Neuron (in vitro differentiated cells): ENCODE measurements around the gene ZYG11B.
"Not testable (repeated sequence)": the region's sequence is repeated elsewhere in the genome, so short reads cannot be mapped to it uniquely, and the experiment has no call there.

Source experiments
- H2AFZ ChIP-seq: one replicate; pipeline ENCODE4 v1.6.1; 2013; ENCODE audit warnings: low read depth, mild to moderate bottlenecking, inconsistent platforms, low read length, moderate library complexity
- H3K27me3 ChIP-seq: one replicate; pipeline ENCODE4 v1.6.1; 2013; ENCODE audit warnings: low read length; ENCODE audit not compliant: insufficient read depth
- H3K36me3 ChIP-seq: one replicate; pipeline ENCODE4 v1.6.1; 2013; ENCODE audit warnings: low read length; ENCODE audit not compliant: insufficient read depth
- H3K4me1 ChIP-seq: one replicate; pipeline ENCODE4 v1.6.1; 2013; ENCODE audit warnings: low read length; ENCODE audit not compliant: insufficient read depth
- H3K4me3 ChIP-seq: 2 replicates; pipeline ENCODE4 v1.5.1; 2013; ENCODE audit warnings: mild to moderate bottlenecking, low read length, moderate library complexity
- H3K9me3 ChIP-seq: one replicate; pipeline ENCODE4 v1.6.1; 2013; ENCODE audit warnings: low read length

Gene ZYG11B

GRCh38 chr1:52725903-52726264, 369 bp upstream of the ZYG11B start:
- H3K27me3 ChIP-seq: no peaks in the 10 kb centered on the region
- no peaks in the 10 kb centered on the region for H3K36me3 ChIP-seq
- peak overlapping the region; percentile 96 for H3K4me3 ChIP-seq
- peaks cover 20% of the 10 kb centered on the region for H3K4me1 ChIP-seq
- H3K9me3 ChIP-seq: no peaks in the 10 kb centered on the region
- H2AFZ ChIP-seq: peak overlapping the region; percentile 87

GRCh38 chr1:52727114-52727586, 897 bp downstream of the ZYG11B start:
- Histone ChIP-seq H3K4me3 (peak overlapping the region; percentile 96), H3K36me3 (peaks cover 4% of the 10 kb centered on the region), H3K9me3 (no peaks in the 10 kb centered on the region), H2AFZ (peak overlapping the region; percentile 20), H3K27me3 (no peaks in the 10 kb centered on the region), H3K4me1 (peaks cover 20% of the 10 kb centered on the region)

- peaks cover 4% of the 10 kb centered on the region for H3K36me3 ChIP-seq
- peak overlapping the region; percentile 96 for H3K4me3 ChIP-seq
- H3K27me3 ChIP-seq: no peaks in the 10 kb centered on the region
- H2AFZ ChIP-seq: no peak overlapping the region
- peaks cover 20% of the 10 kb centered on the region for H3K4me1 ChIP-seq
- no peaks in the 10 kb centered on the region for H3K9me3 ChIP-seq
Observed at GRCh38 chr1:52727956-52728656, 1.9 kb downstream of the ZYG11B start.

DNA sequence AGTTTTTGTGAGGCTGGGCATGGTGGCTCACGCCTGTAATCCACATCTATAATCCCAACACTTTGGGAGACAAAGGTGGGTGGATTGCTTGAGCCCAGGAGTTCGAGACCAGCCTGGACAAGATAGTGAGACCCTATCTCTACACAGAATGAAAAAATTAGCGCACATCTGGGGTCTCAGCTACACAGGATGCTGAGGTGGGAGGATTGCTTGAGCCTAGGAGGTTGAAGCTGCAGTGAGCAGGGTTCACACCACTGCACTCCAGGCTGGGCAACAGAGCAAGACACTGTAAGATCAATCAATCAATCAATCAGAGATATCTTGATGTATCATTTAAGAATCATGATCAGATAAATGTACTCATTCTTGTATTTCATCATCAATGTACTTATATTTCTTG, 7.1 kb downstream of the ZYG11B start:
- Histone ChIP-seq H2AFZ (no peak overlapping the region), H3K4me3 (no peak overlapping the region), H3K27me3 (no peaks in the 10 kb centered on the region), H3K9me3 (no peaks in the 10 kb centered on the region), H3K36me3 (peaks cover 4% of the 10 kb centered on the region), H3K4me1 (peaks cover 3% of the 10 kb centered on the region)

DNA sequence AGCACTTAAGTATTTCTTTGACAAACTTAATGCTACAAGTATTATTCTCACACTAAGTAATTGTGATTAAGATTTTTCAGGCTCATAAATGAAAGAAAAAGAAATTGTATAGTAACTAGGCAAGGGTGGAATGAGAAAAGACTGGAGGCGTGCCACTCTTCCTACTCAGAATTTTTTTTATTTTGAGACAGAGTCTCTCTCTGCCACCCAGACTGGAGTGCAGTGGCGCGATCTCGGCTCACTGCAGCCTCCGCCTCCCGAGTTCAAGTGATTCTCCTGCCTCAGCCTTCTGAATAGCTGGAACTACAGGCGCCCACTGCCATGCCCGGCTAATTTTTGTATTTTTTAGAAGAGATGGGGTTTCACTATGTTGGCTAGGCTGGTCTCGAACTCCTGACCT, 9.1 kb downstream of the ZYG11B start:
- H3K27me3 ChIP-seq, H3K4me3 ChIP-seq, H2AFZ ChIP-seq, H3K4me1 ChIP-seq, H3K9me3 ChIP-seq, H3K36me3 ChIP-seq: not testable (repeated sequence)

GRCh38 chr1:52738148-52738547, 11.9 kb downstream of the ZYG11B start:
- Histone ChIP-seq H3K27me3 (no peaks in the 10 kb centered on the region), H3K4me3 (no peak overlapping the region), H3K4me1 (no peaks in the 10 kb centered on the region), H2AFZ (no peak overlapping the region), H3K36me3 (no peaks in the 10 kb centered on the region), H3K9me3 (peaks cover 6% of the 10 kb centered on the region)

DNA sequence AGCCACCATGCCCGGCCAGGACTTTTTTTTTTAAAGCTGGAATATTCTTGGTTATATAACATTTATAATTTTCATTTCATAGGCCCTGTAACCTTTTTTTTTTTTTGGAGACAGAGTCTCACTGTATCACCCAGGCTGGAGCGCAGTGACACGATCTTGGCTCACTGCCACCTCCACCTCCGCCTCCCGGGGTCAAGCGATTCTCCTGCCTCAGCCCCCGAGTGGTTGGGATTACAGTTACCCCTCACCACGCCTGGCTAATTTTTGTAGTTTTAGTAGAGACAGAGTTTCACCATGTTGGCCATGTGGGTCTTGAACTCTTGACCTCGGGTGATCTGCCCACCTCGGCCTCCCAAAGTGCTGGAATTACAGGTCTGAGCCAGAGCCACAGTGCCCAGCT, 12.6 kb downstream of the ZYG11B start:
- no peak overlapping the region for H2AFZ ChIP-seq
- no peaks in the 10 kb centered on the region for H3K27me3 ChIP-seq
- peaks cover 6% of the 10 kb centered on the region for H3K9me3 ChIP-seq
- H3K36me3 ChIP-seq: no peaks in the 10 kb centered on the region
- no peaks in the 10 kb centered on the region for H3K4me1 ChIP-seq
- no peak overlapping the region for H3K4me3 ChIP-seq

GRCh38 chr1:52739699-52740467, 13.6 kb downstream of the ZYG11B start:
- H3K9me3 ChIP-seq: peaks cover 6% of the 10 kb centered on the region
- no peak overlapping the region for H2AFZ ChIP-seq
- no peaks in the 10 kb centered on the region for H3K27me3 ChIP-seq
- no peak overlapping the region for H3K4me3 ChIP-seq
- H3K36me3 ChIP-seq: no peaks in the 10 kb centered on the region
- H3K4me1 ChIP-seq: no peaks in the 10 kb centered on the region

GRCh38 chr1:52741259-52741658, 15.0 kb downstream of the ZYG11B start:
- H3K4me3 ChIP-seq: no peak overlapping the region
- peaks cover 6% of the 10 kb centered on the region for H3K9me3 ChIP-seq
- H3K27me3 ChIP-seq: no peaks in the 10 kb centered on the region
- no peaks in the 10 kb centered on the region for H3K36me3 ChIP-seq
- no peaks in the 10 kb centered on the region for H3K4me1 ChIP-seq
- H2AFZ ChIP-seq: no peak overlapping the region

DNA sequence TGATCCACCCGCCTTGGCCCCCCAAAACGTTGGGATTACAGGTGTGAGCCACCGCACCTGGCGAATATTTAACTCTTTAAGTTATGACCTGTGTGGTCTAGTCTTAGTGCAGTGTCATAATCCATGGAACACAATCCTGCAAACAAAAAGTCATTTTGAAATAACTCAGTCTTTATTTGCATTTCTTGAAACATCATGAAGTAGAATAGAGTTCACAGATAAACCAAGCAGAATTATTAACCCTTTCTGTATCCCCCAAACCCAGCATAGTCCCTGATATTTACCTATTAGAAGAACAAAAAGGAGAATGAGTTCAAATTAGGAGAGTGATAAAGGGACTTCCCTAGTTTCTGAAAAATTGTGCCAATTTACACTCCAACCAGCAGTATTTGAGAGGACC, 19.9 kb downstream of the ZYG11B start:
- H3K4me3 ChIP-seq: no peak overlapping the region
- no peaks in the 10 kb centered on the region for H3K27me3 ChIP-seq
- H3K9me3 ChIP-seq: peaks cover 6% of the 10 kb centered on the region
- H3K36me3 ChIP-seq: no peaks in the 10 kb centered on the region
- H3K4me1 ChIP-seq: no peaks in the 10 kb centered on the region
- no peak overlapping the region for H2AFZ ChIP-seq

GRCh38 chr1:52747450-52747849, 21.2 kb downstream of the ZYG11B start:
- no peaks in the 10 kb centered on the region for H3K27me3 ChIP-seq
- no peak overlapping the region for H3K4me3 ChIP-seq
- H3K4me1 ChIP-seq: no peaks in the 10 kb centered on the region
- no peak overlapping the region for H2AFZ ChIP-seq
- no peaks in the 10 kb centered on the region for H3K36me3 ChIP-seq
- no peaks in the 10 kb centered on the region for H3K9me3 ChIP-seq

DNA sequence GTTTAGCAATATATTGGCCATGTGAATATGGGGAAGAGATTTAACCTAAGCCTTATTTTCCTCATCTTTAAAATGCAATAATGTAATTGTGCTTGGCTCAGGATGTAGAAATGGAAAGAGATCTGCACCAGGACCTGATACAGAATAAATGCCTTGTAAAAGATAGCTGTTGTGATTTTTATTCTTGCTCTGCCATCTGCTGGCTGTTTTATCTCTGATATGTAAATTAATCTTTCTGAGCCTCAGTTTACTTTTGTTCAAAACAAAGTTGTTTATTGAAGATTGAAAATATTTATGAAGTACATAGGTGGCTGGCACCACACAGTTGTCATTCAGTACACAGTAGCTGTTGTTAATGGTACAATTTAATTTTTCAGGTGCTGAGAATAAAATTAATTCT, 21.9 kb downstream of the ZYG11B start:
- H3K27me3 ChIP-seq: no peaks in the 10 kb centered on the region
- no peak overlapping the region for H2AFZ ChIP-seq
- no peaks in the 10 kb centered on the region for H3K9me3 ChIP-seq
- H3K4me1 ChIP-seq: no peaks in the 10 kb centered on the region
- no peaks in the 10 kb centered on the region for H3K36me3 ChIP-seq
- no peak overlapping the region for H3K4me3 ChIP-seq

DNA sequence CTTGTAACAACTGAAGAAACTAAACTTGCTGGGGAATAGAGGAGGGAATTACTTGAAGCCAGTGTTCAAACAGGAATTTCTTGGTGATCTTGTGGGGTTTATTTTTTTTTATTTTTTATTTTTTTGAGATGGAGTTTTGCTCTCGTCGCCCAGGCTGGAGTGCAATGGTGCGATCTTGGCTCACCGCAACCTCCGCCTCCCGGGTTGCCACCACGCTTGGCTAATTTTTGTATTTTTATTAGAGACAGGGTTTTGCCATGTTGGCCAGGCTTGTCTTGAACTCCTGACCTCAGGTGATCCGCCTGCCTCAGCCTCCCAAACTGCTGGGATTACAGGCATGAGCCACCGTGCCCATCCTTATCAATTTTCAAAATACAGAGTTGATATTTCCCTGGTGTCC, 23.2 kb downstream of the ZYG11B start:
- not testable (repeated sequence) for H2AFZ ChIP-seq, H3K4me1 ChIP-seq, H3K36me3 ChIP-seq, H3K27me3 ChIP-seq, H3K4me3 ChIP-seq, H3K9me3 ChIP-seq
